ENCODE measurements around the gene S100PBP. TPM values are rescaled to one million over a fixed set of nuclear protein-coding genes. Genes with fewer than 3 reads are reported as not detected.
A peak's percentile ranks its signal among the peaks of the same experiment; 100 is the strongest.

Gene S100PBP
- total and polyA plus RNA-seq, 2 donors (not counting 1 experiment from before 2014, with no cell fraction given) = 36.3 to 41.8 TPM

GRCh38 chr1:32899586-32900296, 82.3 kb downstream of the S100PBP start:
- H3K27me3 ChIP-seq (ENCODE audit: control insufficient read depth, insufficient read depth, low read length) = no peaks in the 10 kb centered on the region
- H3K9me3 ChIP-seq (ENCODE audit: control insufficient read depth, insufficient read depth, low read depth, low read length) = no peaks in the 10 kb centered on the region
- no peak overlapping the region for H3K9ac ChIP-seq (ENCODE audit: insufficient read depth, low read length)
- H3K36me3 ChIP-seq (ENCODE audit: control insufficient read depth, insufficient read depth, low read length) = no peaks in the 10 kb centered on the region
- no peak overlapping the region for H2AFZ ChIP-seq (ENCODE audit: low read length)
- no peak for DNase-seq (ENCODE audit: low read depth in 2 of 2)
- no peak overlapping the region for H3K4me3 ChIP-seq (replicated peaks in 1 of 4; ENCODE audit: control extremely low read depth in 1 of 4, insufficient read depth in 1 of 4, low read depth in 3 of 4, low read length in 4 of 4)
- H4K20me1 ChIP-seq (ENCODE audit: control insufficient read depth, extremely low read depth, insufficient read depth, low read length) = no peaks in the 10 kb centered on the region
- H3K4me2 ChIP-seq (ENCODE audit: extremely low read depth, insufficient read depth, low read length) = no peak overlapping the region
- no peaks in the 10 kb centered on the region for H3K4me1 ChIP-seq (ENCODE audit: control insufficient read depth, extremely low read depth, insufficient read depth, low read length)
- H3K79me2 ChIP-seq (ENCODE audit: control insufficient read depth, insufficient read depth, low read length) = no peaks in the 10 kb centered on the region
- no peak overlapping the region for H3K27ac ChIP-seq (ENCODE audit: insufficient read depth, low read length)
- no peak for TF ChIP-seq CTCF (conservative IDR thresholded peaks at IDR 0.05 in 1 of 2, IDR thresholded peaks at IDR 0.05 in 1 of 2; ENCODE audit: low read depth in 1 of 2, low read length in 2 of 2)
- TF ChIP-seq EZH2 (IDR thresholded peaks at IDR 0.05; ENCODE audit: low read length, missing control alignments) = no peak

GRCh38 chr1:32900371-32900955, 83.0 kb downstream of the S100PBP start:
- H4K20me1 ChIP-seq (ENCODE audit: control insufficient read depth, extremely low read depth, insufficient read depth, low read length) = no peaks in the 10 kb centered on the region
- H3K4me2 ChIP-seq (ENCODE audit: extremely low read depth, insufficient read depth, low read length) = peak overlapping the region; percentile 85
- no peak overlapping the region for H3K27ac ChIP-seq (ENCODE audit: insufficient read depth, low read length)
- H3K36me3 ChIP-seq (ENCODE audit: control insufficient read depth, insufficient read depth, low read length) = no peaks in the 10 kb centered on the region
- no peak overlapping the region for H2AFZ ChIP-seq (ENCODE audit: low read length)
- H3K9ac ChIP-seq (ENCODE audit: insufficient read depth, low read length) = no peak overlapping the region
- H3K9me3 ChIP-seq (ENCODE audit: control insufficient read depth, insufficient read depth, low read depth, low read length) = no peaks in the 10 kb centered on the region
- DNase-seq (ENCODE audit: low read depth in 2 of 2) = peak in 1 of 2 donors; percentile 26
- no peaks in the 10 kb centered on the region for H3K4me1 ChIP-seq (ENCODE audit: control insufficient read depth, extremely low read depth, insufficient read depth, low read length)
- H3K4me3 ChIP-seq (replicated peaks in 1 of 4; ENCODE audit: control extremely low read depth in 1 of 4, insufficient read depth in 1 of 4, low read depth in 3 of 4, low read length in 4 of 4) = peak overlapping the region; percentile 57 to 78 (median 62)
- no peak for TF ChIP-seq CTCF (conservative IDR thresholded peaks at IDR 0.05 in 1 of 2, IDR thresholded peaks at IDR 0.05 in 1 of 2; ENCODE audit: low read depth in 1 of 2, low read length in 2 of 2)
- no peak for TF ChIP-seq EZH2 (IDR thresholded peaks at IDR 0.05; ENCODE audit: low read length, missing control alignments)
- H3K27me3 ChIP-seq (ENCODE audit: control insufficient read depth, insufficient read depth, low read length) = no peaks in the 10 kb centered on the region
- no peaks in the 10 kb centered on the region for H3K79me2 ChIP-seq (ENCODE audit: control insufficient read depth, insufficient read depth, low read length)

GRCh38 chr1:32900956-32901822, 83.7 kb downstream of the S100PBP start, which contains the start of gene TMEM54:
TSS of gene TMEM54 (minus strand) at chr1:32901389. CDS start at chr1:32901238, 151 bp downstream.
- Histone ChIP-seq H3K79me2 (ENCODE audit: control insufficient read depth, insufficient read depth, low read length) (no peaks in the 10 kb centered on the region), H3K9ac (ENCODE audit: insufficient read depth, low read length) (peak within 1 kb of the TSS; percentile 37), H4K20me1 (ENCODE audit: control insufficient read depth, extremely low read depth, insufficient read depth, low read length) (no peaks in the 10 kb centered on the region), H3K27me3 (ENCODE audit: control insufficient read depth, insufficient read depth, low read length) (no peaks in the 10 kb centered on the region), H3K9me3 (ENCODE audit: control insufficient read depth, insufficient read depth, low read depth, low read length) (no peaks in the 10 kb centered on the region), H3K4me2 (ENCODE audit: extremely low read depth, insufficient read depth, low read length) (peak within 1 kb of the TSS; percentile 85), H3K27ac (ENCODE audit: insufficient read depth, low read length) (no peak within 1 kb of the TSS), H2AFZ (ENCODE audit: low read length) (peak within 1 kb of the TSS; percentile 89), H3K36me3 (ENCODE audit: control insufficient read depth, insufficient read depth, low read length) (no peaks in the 10 kb centered on the region), H3K4me3 (replicated peaks in 1 of 4; ENCODE audit: control extremely low read depth in 1 of 4, insufficient read depth in 1 of 4, low read depth in 3 of 4, low read length in 4 of 4) (peak within 1 kb of the TSS; percentile 57 to 78 (median 67)), H3K4me1 (ENCODE audit: control insufficient read depth, extremely low read depth, insufficient read depth, low read length) (no peaks in the 10 kb centered on the region)
- DNase-seq (ENCODE audit: low read depth in 2 of 2) = peak; percentile 11 to 26
- TF ChIP-seq CTCF (conservative IDR thresholded peaks at IDR 0.05 in 1 of 2, IDR thresholded peaks at IDR 0.05 in 1 of 2; ENCODE audit: low read depth in 1 of 2, low read length in 2 of 2) = no peak
- TF ChIP-seq EZH2 (IDR thresholded peaks at IDR 0.05; ENCODE audit: low read length, missing control alignments) = no peak
